HEK293 (cell line): Measurements from ENCODE around the gene FLYWCH1.

ENCODE experiments used
- EGR2 ChIP-seq: fragments of 450-650 bp; formaldehyde crosslinking; IDR thresholded peaks from 2 replicates; pipeline ENCODE4 v1.5.1; 2016; ENCODE audit warnings: low read depth, missing biosample characterization, missing genetic modification characterization
- GFI1B ChIP-seq: fragments of 450-650 bp; formaldehyde crosslinking; IDR thresholded peaks from 2 replicates; pipeline ENCODE4 v1.5.1; 2016; ENCODE audit warnings: missing biosample characterization, missing genetic modification characterization
- KLF17 ChIP-seq: fragments of 450-650 bp; formaldehyde crosslinking; IDR thresholded peaks from 2 replicates; pipeline ENCODE4 v1.5.1; 2016; ENCODE audit warnings: missing biosample characterization, missing genetic modification characterization
- MZF1 ChIP-seq: fragments of 450-650 bp; formaldehyde crosslinking; IDR thresholded peaks from 2 replicates; pipeline ENCODE4 v1.5.1; 2017; ENCODE audit warnings: missing biosample characterization, missing genetic modification characterization, borderline replicate concordance
- REPIN1 ChIP-seq: fragments of 450-650 bp; formaldehyde crosslinking; IDR thresholded peaks from 2 replicates; pipeline ENCODE4 v1.5.1; 2017; ENCODE audit warnings: missing biosample characterization, missing genetic modification characterization, low read depth
- SP2 ChIP-seq: fragments of 450-650 bp; formaldehyde crosslinking; IDR thresholded peaks from 2 replicates; pipeline ENCODE4 v1.5.1; 2016; ENCODE audit warnings: missing biosample characterization, missing genetic modification characterization
- SP3 ChIP-seq: fragments of 450-650 bp; formaldehyde crosslinking; IDR thresholded peaks from 2 replicates; pipeline ENCODE4 v1.5.1; 2016; ENCODE audit warnings: missing biosample characterization, missing genetic modification characterization
- TCF7L2 ChIP-seq: IDR thresholded peaks from 2 replicates; pipeline ENCODE4 v1.6.1; 2011; ENCODE audit warnings: low read depth, mild to moderate bottlenecking, inconsistent platforms, low read length, moderate library complexity, borderline replicate concordance
- ZBTB11 ChIP-seq: fragments of 450-650 bp; formaldehyde crosslinking; conservative IDR thresholded peaks from 2 replicates; pipeline ENCODE4 v1.5.1; 2016; ENCODE audit warnings: low read depth, missing biosample characterization, missing genetic modification characterization
- ZBTB20 ChIP-seq: fragments of 450-650 bp; formaldehyde crosslinking; IDR thresholded peaks from 2 replicates; pipeline ENCODE4 v1.5.1; 2016; ENCODE audit warnings: missing biosample characterization, missing genetic modification characterization
- ZBTB26 ChIP-seq: fragments of 450-650 bp; formaldehyde crosslinking; optimal IDR thresholded peaks from 2 replicates; pipeline ENCODE3; 2016; ENCODE audit warnings: missing biosample characterization, mild to moderate bottlenecking, missing genetic modification characterization
- ZBTB7A ChIP-seq: fragments of 450-650 bp; formaldehyde crosslinking; IDR thresholded peaks from 2 replicates; pipeline ENCODE4 v1.5.1; 2016; ENCODE audit warnings: low read depth, missing biosample characterization, missing genetic modification characterization
- ZNF133 ChIP-seq: fragments of 450-650 bp; formaldehyde crosslinking; IDR thresholded peaks from 2 replicates; pipeline ENCODE4 v1.5.1; 2016; ENCODE audit warnings: missing biosample characterization, missing genetic modification characterization
- ZNF140 ChIP-seq: fragments of 450-650 bp; formaldehyde crosslinking; IDR thresholded peaks from 2 replicates; pipeline ENCODE4 v1.5.1; 2016; ENCODE audit warnings: missing biosample characterization, missing genetic modification characterization
- ZNF174 ChIP-seq: fragments of 450-650 bp; formaldehyde crosslinking; IDR thresholded peaks from 2 replicates; pipeline ENCODE4 v1.5.0; 2017; ENCODE audit warnings: missing biosample characterization, mild to moderate bottlenecking, missing genetic modification characterization
- ZNF214 ChIP-seq: fragments of 450-650 bp; formaldehyde crosslinking; IDR thresholded peaks from 2 replicates; pipeline ENCODE4 v1.5.1; 2017; ENCODE audit warnings: missing biosample characterization, mild to moderate bottlenecking, missing genetic modification characterization, borderline replicate concordance
- ZNF239 ChIP-seq: fragments of 450-650 bp; formaldehyde crosslinking; IDR thresholded peaks from 2 replicates; pipeline ENCODE4 v1.5.1; 2016; ENCODE audit warnings: missing biosample characterization, missing genetic modification characterization
- ZNF274 ChIP-seq, 2 experiments: fragments of 200-500 bp in 1 of 2; fragments of 450-650 bp in 1 of 2; sonication (Bioruptor generic) in 1 of 2; formaldehyde crosslinking in 1 of 2; IDR thresholded peaks; 2 replicates each; pipeline versions ENCODE4 v1.5.1 to v1.6.1; 2014 to 2016; ENCODE audit warnings: borderline replicate concordance in 1 of 2, inconsistent platforms in 1 of 2, low read length in 1 of 2, missing biosample characterization in 1 of 2, missing genetic modification characterization in 1 of 2
- ZNF335 ChIP-seq: fragments of 450-650 bp; formaldehyde crosslinking; conservative IDR thresholded peaks from 2 replicates; pipeline ENCODE4 v1.5.1; 2016; ENCODE audit warnings: missing biosample characterization, missing genetic modification characterization
- ZNF341 ChIP-seq: fragments of 450-650 bp; formaldehyde crosslinking; IDR thresholded peaks from 2 replicates; pipeline ENCODE4; 2016; ENCODE audit warnings: low read depth, missing biosample characterization, missing genetic modification characterization
- ZNF362 ChIP-seq: fragments of 450-650 bp; formaldehyde crosslinking; IDR thresholded peaks from 2 replicates; pipeline ENCODE4 v1.5.1; 2016; ENCODE audit warnings: missing biosample characterization, missing genetic modification characterization
- ZNF48 ChIP-seq: fragments of 450-650 bp; formaldehyde crosslinking; IDR thresholded peaks from 2 replicates; pipeline ENCODE4 v1.5.1; 2016; ENCODE audit warnings: missing biosample characterization, missing genetic modification characterization
- ZNF513 ChIP-seq: fragments of 450-650 bp; IDR thresholded peaks from 2 replicates; pipeline ENCODE4 v1.5.1; 2018; ENCODE audit warnings: missing biosample characterization, missing genetic modification characterization
- ZNF514 ChIP-seq: fragments of 450-650 bp; formaldehyde crosslinking; IDR thresholded peaks from 2 replicates; pipeline ENCODE4 v1.5.1; 2016; ENCODE audit warnings: missing biosample characterization, missing genetic modification characterization
- ZNF560 ChIP-seq: fragments of 450-650 bp; formaldehyde crosslinking; IDR thresholded peaks from 2 replicates; pipeline ENCODE4 v1.5.1; 2017; ENCODE audit warnings: missing biosample characterization, missing genetic modification characterization, borderline replicate concordance
- ZNF585B ChIP-seq: fragments of 450-650 bp; formaldehyde crosslinking; IDR thresholded peaks from 2 replicates; pipeline ENCODE4 v1.5.1; 2016; ENCODE audit warnings: missing biosample characterization, missing genetic modification characterization
- ZNF76 ChIP-seq: fragments of 450-650 bp; formaldehyde crosslinking; IDR thresholded peaks from 2 replicates; pipeline ENCODE4; 2016; ENCODE audit warnings: low read depth, missing biosample characterization, missing genetic modification characterization, borderline replicate concordance
- ZSCAN30 ChIP-seq: fragments of 450-650 bp; IDR thresholded peaks from 2 replicates; pipeline ENCODE4 v1.5.1; 2018; ENCODE audit warnings: missing biosample characterization, mild to moderate bottlenecking, missing genetic modification characterization, moderate library complexity
- ZSCAN5A ChIP-seq: fragments of 450-650 bp; formaldehyde crosslinking; IDR thresholded peaks from 2 replicates; pipeline ENCODE4 v1.5.1; 2016; ENCODE audit warnings: missing biosample characterization, missing genetic modification characterization

Gene FLYWCH1

GRCh38 chr16:2964475-2965336, 53.0 kb downstream of the FLYWCH1 start (continued):
- TF ChIP-seq ZSCAN30 (tag by site-specific recombination) = no peak
- peak; percentile 76 for TF ChIP-seq SP2 (tag by site-specific recombination)
- peak; percentile 80 for TF ChIP-seq ZBTB26 (tag by site-specific recombination)
- no peak for TF ChIP-seq TCF7L2
- no peak for TF ChIP-seq ZNF274 (IDR thresholded peaks at IDR 0.05; ENCODE audit: low read length)
- TF ChIP-seq ZNF274 (tag by site-specific recombination; IDR thresholded peaks at IDR 0.05; ENCODE audit: borderline replicate concordance) = no peak
- no peak for TF ChIP-seq ZNF560 (tag by site-specific recombination)
- TF ChIP-seq ZNF140 (tag by site-specific recombination) = no peak
- TF ChIP-seq ZNF133 (tag by site-specific recombination) = no peak
- no peak for TF ChIP-seq ZNF174 (tag by site-specific recombination)
- peak; percentile 47; the same call in 1 of the 2 replicates for TF ChIP-seq ZBTB20 (tag by site-specific recombination)
- TF ChIP-seq SP3 (tag by site-specific recombination) = peak; percentile 75; the same call in 1 of the 2 replicates
- peak; percentile 59; the same call in 1 of the 2 replicates for TF ChIP-seq ZNF335 (tag by site-specific recombination)
- no peak for TF ChIP-seq ZBTB11 (tag by site-specific recombination)
- no peak for TF ChIP-seq ZNF514 (tag by site-specific recombination)
- 0 out of 2 replicates have a peak, but pooled peaks have one; percentile 28 for TF ChIP-seq REPIN1 (tag by site-specific recombination)
- peak; percentile 77 for TF ChIP-seq ZBTB7A
- TF ChIP-seq ZNF48 (tag by site-specific recombination) = no peak
- no peak for TF ChIP-seq GFI1B (tag by site-specific recombination)
- TF ChIP-seq ZNF341 (tag by site-specific recombination) = peak; percentile 73
- 0 out of 2 replicates have a peak, but pooled peaks have one; percentile 11 for TF ChIP-seq ZNF76 (tag by site-specific recombination)
- TF ChIP-seq ZNF585B (tag by site-specific recombination) = no peak
- TF ChIP-seq ZSCAN5A (tag by site-specific recombination) = peak; percentile 60; the same call in 1 of the 2 replicates
- no peak for TF ChIP-seq ZNF214 (tag by site-specific recombination)
- TF ChIP-seq EGR2 (tag by site-specific recombination) = peak; percentile 31; the same call in 1 of the 2 replicates
- no peak for TF ChIP-seq ZNF362 (tag by site-specific recombination)
- TF ChIP-seq MZF1 (tag by site-specific recombination) = no peak
- peak; percentile 55 for TF ChIP-seq KLF17 (tag by site-specific recombination)
- no peak for TF ChIP-seq ZNF239 (tag by site-specific recombination)
- peak; percentile 75 for TF ChIP-seq ZNF513 (tag by site-specific recombination)
